Right lung (tissue), 5 donors: ENCODE measurements around the gene CAMSAP3. TPM values are rescaled to one million over a fixed set of nuclear protein-coding genes. Genes with fewer than 3 reads are reported as not detected.
"Not testable (repeated sequence)": the region's sequence is repeated elsewhere in the genome, so short reads cannot be mapped to it uniquely, and the experiment has no call there.

Experiments
- DNase-seq, 2 donors: peaks; one replicate each; pipeline ENCODE4 v3.0.0-alpha.2; 2013
- polyA plus RNA-seq, 5 donors: library from polyadenylated mRNA; unstranded; fragments of 120-200 nt; gene quantifications; one replicate each; pipeline versions ENCODE4 v1.2.1 to v1.2.3, GENCODE V29; 2013; ENCODE audit warnings: inconsistent platforms in 1 of 5, low replicate concordance in 1 of 5; ENCODE audit not compliant: insufficient read length in 5 of 5, insufficient read depth in 1 of 5

CAMSAP3 gene
- polyA plus RNA-seq, 5 donors, result 7.8 to 19.7 (median 13.1) TPM

DNA sequence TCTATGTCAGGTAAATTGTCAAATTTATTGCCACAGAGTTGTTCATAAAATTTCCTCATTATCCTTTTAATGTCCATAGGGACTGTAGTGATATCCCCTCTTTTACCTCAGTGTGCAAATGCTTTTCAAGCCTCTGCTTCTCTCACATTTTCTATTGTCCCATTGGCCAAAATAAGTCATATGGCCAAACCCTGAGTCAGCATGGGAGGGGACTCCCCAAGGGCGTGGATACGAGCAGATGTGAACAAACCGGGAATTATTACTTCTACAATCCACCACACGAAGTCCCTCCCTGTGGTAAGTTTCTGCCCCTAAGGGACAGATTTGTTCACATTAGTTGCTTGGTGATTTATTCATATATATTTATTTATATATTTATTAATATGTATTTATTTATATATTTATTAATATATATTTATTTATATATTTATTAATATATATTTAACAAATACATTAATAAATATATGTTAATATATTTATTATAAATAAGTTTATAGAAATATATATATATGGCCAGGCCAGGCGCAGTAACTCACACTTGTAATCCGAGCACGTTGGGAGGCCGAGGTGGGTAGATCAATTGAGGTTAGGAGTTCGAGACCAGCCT is 20.1 kb upstream of the CAMSAP3 start:
- DNase-seq, result no peak

DNA sequence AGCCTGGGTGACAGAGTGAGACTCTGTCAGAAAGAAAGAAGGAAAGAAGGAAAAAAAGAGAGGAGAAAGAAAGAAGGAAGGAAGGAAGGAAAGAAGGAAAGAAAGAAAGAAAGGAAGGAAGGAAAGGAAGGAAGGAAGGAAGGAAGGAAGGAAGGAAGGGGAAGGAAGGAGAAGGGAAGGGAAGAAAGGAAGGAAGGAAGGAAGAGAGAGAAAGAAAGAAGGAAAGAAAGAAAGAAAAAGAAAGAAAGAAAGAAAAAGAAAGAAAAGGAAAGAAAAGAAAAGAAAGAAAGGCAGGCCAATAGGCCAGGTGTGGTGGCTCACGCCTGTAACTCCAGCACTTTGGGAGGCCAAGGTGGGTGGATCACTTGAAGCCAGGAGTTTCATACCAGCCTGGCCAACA is 18.2 kb upstream of the CAMSAP3 start:
- DNase-seq, result not testable (repeated sequence)

DNA sequence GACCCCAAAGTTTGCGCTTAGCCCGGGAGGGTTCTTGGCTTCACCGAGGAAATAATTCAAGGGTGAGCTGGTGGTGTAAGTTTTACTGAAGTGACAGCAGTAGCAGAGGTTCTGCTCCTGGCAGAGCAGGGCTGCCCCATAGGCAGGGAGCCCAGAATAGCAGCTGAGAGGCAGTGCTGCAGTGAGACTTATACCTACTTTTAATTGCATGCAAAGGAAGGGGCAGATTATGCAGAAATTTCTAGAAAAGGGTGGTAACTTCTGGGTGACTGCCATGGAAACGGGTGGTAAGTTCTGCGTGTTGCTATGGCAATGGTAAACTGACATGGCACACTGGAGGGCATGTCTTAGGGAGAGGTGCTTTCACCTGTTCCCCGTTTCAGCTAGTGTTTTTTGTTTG is 17.5 kb upstream of the CAMSAP3 start:
- no peak for DNase-seq

DNA sequence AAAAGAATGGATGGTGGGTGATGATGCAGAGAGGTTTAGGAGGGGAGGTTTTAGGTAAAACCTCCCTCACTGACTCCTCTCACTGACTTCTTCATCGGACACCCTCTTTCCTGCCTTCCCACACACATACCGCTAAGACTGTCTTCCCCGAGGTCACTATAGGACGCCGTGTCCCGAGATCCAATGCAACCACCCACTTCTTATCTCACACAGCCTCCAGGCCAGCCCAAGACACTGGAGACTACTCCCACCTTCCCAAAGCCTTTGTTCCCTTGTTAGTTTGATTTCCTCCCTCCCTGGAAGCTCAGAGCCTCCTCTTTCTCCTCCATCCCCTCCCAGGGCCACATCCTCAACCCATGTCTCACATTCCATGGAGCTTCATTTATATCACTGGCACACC is 16.5 kb upstream of the CAMSAP3 start:
- no peak for DNase-seq

DNA sequence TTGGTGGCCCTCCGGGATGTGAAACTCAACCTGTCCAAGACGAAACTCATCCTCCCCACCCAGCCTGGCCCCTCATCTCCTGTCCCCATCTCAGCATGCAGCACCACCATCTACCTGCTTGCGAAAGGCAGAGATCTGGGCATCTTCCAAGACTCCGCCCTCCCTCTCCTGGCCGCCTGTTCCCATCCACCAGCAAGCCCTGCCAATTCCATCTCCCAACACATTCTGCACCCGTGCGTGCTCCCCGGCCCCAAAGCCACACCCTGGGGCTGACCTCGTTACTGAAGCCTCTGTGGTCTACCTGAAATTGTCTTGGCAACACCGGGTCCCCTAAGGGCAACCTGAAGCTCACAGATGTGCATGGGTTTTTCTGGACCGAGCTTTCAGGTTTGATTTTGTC is 13.2 kb upstream of the CAMSAP3 start:
- DNase-seq, result no peak

DNA sequence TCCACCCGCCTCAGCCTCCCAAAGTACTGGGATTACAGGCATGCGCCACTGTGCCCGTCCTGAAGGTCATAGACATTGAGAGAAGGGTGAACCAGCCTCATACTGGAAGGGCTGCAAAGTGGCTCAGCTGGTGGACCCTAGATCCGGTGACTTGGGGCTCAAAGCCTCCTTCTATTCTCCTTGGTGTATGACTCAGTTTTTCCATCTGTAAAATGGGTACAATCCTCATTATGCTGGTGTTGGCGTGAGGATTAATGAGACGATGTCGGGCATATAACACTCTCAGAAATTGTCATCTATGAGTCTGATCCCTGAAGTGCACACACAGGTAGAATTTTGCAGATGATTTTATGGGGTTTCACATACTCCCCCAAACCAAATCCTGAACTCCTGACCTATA is 5.8 kb upstream of the CAMSAP3 start:
- no peak for DNase-seq

DNA sequence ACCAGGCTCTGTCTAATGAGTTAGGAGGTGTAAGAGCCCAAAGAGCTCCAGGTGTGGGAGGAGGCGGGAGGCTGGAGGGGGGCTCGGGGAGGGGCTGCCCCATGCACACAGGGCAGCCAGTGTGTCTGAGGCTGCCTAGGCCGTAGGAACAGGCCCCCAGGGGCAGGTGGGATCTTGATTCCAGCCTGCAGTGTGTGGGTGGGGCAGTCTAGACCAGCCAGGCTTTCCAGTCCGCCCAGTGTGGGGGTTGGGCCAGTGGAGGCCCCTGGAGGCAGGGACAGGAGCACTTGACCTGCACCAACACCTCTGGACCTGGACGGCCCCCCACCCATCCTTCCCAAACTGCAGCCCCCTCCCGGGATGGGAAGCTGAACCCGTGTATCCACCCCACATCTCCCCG is 5.4 kb upstream of the CAMSAP3 start:
- DNase-seq, result peak; percentile 8

DNA sequence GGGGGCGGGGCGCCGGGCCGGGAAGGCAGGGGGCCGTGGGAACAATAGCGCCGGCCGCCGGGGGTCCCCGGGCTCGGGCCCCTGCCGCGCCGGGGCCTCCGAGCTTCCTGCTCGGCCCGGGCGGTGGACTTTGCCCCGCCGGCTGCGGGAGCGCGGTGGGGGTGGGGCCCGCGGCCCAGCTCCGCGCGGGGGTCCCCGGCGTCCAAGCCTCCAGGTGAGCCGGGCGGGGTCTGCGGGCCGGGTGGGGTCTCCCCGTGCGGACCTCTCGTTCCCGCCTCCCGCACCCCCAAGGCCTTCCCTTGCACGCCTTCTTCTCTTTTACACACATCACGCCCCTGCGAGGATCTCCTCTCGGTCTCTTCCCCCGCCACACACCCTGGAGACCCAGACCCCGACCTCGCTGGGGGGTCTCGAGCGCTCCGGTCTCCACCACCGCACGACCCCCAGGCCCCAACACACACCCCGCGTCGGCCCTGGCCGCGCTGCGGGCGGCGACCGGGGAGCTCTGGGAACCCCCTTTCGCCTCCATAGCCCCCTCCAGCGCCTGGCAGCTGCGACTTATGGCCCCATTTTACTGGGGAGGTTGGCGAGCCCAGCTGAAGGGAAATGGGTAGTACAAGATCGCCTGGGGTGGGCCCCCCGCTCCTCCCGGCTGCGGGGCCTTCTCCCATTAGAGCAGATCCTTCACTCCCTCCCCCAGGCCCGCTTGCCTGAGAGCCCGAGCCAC is 711 bp downstream of the CAMSAP3 start:
- no peak for DNase-seq

DNA sequence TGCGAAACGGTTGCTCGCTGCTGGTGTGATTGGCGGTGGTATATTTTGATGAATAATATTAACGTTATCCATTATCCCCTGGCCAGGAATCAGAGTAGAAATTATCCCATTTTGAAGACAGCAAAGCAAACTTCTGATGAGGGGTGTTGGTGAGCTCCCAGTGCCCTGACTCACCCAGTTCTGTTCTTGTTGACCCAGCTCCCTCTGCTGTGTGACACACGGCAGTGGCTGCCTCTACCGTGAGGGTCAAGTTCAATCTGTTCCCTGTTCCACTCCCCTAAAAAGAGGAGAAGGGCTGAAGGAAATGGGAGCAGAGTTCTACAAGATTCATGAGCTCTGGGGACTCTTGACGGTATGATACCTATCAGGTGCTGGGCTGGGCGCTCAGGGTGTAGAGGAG is 2.0 kb downstream of the CAMSAP3 start:
- no peak for DNase-seq

DNA sequence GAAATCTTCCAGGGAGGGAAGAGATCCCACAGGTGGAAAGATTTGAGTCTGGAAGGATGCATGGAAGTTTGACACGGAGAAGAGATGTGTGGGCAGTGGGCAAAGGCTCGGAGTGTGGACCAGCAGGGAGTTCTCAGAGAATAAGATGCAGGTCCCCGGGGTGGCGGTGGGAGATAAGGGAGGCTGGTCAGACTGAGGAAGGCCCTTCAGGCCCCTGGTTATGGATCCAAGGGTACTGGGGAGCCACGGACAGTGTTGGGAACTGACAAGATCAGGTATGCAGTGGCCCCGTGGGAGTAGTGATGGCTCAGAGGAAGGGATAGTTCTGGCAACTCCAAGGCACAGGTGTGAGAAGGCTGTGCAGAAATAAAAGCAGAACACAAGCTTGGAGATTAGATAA is 2.5 kb downstream of the CAMSAP3 start:
- DNase-seq, result no peak

DNA sequence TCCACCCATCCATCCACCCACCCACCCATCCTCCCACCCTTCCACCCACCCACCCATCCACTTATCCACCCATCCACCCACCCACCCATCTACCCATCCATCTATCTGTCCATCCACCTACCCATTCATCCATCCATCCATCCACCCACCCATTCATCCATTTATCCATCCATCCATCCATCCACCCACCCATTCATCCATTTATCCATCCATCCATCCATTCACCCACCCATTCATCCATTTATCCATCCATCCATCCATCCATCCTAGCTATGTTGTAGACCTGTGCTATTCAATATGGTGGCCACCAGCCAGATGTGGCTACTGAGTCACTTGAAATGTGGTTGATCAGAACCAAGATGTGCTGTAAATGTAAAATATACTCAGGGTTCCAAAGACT is 5.1 kb downstream of the CAMSAP3 start:
- DNase-seq, result no peak

DNA sequence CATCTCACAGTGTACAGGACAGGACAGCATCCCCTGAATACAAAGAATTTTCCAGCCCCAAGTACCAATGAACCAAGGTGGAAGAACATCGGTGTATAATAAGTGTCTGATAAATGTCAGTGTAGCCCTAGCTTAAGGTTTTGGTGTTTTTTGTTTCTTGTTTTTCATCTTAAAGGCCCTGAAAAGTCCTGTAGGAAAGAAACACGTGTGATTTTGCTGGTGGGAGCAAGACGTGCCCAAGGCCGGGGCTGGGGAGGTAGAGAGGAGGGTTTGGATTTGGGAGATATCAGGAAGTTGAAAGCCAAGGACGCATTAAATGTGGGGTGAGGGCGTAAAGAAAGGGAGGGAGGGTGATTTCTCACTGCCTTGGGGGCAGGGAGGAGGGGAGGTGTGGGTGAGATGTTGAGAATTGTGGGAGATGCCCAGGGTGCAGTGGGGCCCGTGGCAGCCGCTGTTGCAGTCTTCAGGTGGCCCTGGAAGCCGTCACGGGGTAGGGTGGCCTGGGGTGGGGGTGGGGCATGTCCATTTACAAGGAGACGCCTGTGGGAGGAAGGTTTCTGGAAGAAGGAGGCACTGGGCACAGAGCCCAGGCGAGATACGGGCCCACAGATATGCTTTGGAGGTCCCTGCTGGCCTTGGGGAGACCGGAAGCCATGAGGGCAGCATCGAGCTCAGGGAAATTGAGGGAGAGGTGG is 6.7 kb downstream of the CAMSAP3 start:
- peak; percentile 27 to 47 for DNase-seq

DNA sequence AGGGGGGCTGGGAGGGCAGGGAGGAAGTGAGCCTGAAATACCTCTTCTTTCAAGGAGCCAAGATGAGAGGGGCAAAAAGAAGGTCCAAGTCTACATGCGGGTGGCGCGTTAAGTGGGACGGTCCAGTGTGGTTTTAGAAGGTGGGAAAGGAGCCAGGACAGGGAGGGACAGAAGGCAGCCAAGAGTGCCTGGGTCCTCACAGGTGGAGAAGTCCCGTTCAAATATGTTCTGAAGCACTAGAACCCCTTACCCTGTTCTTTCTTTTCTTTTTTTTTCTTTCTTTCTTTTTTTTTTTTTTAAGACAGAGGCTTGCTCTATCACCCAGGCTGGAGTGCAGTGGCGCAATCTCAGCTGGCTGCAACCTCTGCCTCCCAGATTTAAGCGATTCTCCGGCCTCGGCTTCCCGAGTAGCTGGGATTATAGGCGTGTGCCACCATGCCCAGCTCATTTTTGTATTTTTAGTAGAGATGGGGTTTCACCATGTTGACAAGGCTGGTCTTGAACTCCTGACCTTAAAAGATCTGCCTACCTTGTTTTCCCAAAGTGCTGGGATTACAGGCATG is 7.4 kb downstream of the CAMSAP3 start:
- DNase-seq, result peak in 1 of 2 donors; percentile 6

DNA sequence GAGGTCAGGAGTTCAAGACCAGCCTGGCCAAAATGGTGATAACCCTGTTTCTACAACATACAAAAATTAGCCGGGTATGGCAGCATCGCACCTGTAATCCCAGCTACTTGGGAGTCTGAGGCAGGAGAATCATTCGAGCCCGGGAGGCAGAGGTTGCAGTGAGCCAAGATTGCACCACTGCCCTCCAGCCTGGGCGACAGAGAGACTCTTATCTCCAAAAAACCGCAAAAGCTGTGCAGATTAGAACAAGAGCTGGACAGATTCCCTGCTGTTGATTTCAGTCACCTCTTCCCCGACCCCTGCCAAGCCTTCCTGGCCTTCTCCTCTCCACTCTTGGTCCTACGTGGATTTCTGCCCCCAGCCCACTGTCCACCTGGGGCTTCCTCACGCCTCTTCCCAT is 8.3 kb downstream of the CAMSAP3 start:
- DNase-seq, result no peak

DNA sequence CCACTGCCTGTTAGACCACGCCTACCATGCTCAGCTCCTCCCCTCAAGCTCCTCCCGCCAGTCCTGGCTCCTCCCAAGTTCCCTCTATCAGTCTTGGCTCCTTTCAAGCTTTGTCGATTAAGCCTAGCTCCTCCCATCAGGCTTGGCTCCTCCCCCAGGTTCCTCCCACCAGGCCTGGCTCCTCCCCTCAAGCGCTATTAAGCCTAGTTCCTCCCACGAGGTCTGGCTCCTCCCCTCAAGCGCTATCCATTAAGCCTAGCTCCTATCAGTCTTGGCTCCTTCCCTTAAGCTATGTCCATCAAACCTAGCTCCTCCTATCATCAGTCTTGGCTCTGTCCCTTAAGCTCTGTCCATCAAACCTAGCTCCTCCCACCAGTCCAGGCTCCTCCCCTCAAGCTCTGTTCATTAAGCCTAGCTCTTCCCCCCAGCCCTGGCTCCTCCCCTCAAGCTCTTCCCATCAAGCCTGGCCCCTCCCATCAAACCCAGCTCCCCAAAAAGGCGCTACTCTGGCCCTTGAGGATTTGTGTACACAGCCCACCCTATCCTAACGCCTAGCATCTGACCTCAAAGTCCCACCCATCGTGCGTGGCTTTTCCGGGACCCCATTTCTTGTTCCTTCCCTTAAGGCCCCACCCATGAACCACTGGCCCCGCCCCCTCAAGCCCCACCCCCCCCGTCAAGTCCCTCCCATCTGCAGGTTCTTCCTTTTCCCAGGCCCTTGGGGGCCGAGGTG is 10.0 kb downstream of the CAMSAP3 start:
- DNase-seq, result no peak

DNA sequence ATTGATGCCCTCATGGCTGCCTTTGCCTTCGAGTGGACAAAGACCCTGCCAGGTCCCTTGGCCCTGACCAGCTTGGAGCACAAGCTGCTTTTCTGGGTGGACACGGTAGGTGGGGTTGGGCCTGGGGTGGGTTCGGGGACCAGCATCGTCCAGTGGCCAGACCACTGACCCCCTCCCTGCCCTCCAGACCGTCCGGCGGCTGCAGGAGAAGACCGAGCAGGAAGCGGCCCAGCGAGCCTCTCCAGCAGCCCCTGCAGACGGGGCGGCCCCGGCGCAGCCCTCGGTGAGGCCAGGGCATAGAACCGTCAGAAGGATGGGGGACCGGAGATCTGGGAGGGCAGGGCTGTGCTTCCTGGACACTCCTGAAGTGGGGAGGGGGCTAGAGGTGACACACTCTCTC is 10.6 kb downstream of the CAMSAP3 start:
- no peak for DNase-seq

DNA sequence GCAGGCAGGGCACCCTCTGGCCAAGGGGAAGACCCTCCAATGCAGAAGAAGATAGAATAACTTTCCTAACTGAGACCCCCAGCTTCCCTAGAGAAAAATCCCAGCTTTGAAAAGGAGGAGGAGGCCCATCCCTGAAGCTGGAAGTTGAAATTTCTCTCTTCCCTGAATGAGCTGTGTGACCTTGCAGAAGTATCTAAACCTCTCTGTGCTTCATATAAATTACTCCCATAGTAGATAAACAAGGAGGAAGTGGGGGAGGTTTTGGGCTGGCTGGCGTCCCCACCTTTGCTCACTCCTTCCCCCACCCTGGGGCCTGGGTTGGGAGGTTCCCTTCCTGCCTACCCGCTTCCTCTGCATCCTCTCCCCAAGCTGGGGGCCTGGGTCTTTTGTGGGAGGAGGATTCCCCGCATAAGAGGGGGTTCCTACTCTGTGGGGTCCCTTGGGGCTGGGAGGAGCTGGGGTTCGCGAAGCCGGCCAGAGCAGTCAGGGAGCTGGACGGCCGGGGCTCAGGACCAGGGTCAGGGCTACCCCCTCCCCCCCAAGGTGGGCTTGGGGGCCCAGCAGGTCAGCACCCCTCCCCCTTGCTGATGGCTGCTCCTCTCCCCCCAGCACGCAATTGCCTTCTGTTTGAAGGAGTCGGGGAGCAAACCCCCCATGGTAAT is 11.7 kb downstream of the CAMSAP3 start:
- DNase-seq, result no peak

DNA sequence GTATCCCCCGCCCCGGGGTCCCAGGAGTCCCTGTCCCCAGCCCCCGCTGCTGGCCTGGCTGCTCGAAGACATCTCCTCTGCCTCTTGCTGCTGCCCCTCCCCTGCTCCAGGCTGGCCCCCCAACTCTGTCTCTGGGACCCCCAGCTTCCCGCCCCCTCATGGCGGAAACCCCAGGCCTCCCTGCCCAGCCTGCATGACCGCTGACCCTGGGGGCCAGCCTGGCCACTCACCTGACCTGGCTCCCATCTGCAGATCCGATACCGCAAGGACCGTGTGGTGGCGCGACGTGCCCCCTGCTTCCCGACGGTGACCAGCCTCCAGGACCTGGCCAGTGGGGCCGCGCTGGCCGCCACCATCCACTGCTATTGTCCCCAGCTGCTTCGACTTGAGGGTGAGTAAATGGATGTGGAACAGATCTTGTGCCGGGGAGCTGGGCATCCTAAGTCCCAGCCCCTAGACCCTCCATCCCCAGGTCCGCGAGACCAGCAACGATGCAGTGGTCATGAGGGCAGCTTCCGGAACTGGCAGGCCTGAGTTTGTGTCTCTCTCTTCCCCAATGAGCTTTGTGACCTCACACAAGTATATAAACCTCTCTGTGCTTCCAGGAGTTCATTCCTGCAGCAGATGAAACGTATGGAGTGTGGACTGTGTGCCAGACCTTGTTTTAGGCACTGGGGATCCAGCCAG is 12.4 kb downstream of the CAMSAP3 start:
- no peak for DNase-seq

DNA sequence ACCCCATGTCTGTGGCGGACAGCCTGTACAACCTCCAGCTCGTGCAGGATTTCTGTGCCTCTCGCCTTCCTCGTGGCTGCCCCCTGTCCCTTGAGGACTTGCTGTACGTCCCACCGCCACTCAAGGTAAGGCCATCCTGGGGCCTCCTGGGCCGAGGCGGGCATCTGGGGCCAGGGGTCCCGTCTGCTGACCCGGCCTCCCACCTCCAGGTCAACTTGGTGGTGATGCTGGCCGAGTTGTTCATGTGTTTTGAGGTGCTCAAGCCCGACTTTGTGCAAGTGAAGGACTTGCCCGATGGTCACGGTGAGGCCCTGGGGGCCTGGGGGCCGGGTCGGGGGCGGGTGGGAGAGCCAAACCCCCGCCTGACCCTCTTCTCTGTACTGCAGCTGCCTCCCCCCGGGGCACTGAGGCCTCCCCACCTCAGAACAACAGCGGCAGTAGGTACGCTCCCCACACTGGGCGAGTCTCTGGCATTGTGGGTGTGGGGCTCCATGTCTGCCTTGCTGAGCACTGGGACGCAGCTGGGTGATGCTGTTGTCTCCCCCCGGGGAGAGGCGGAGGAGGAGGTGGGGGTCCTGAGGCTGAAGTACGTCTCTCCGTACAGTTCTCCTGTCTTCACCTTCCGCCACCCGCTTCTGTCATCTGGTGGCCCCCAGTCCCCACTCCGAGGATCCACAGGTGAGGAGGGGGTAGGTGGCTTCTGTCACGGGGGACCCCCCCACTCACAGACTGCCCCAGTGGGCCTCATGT is 15.0 kb downstream of the CAMSAP3 start:
- DNase-seq, result no peak
